OCI-LY7 (cell line): Measurements from ENCODE around the gene CREG2. TPM values are rescaled to one million over a fixed set of nuclear protein-coding genes. Genes with fewer than 3 reads are reported as not detected.

Source experiments
- BruUV-seq: library from RNA; stranded (reverse); fragments of 400-500 nt; replicated peaks from 2 replicates; lab custom pipeline; 2021; lab: Mats Ljungman, UMichigan
- CTCF ChIA-PET: fragments of 300-600 bp; sonication (Branson Sonifier 250); formaldehyde crosslinking; loops from one replicate; lab custom pipeline; 2022; ENCODE audit warnings: antibody characterized with exemption; ENCODE audit not compliant: unreplicated experiment; lab: Charles Lee
- POLR2A ChIA-PET: fragments of 300-600 bp; sonication (Branson Sonifier 250); formaldehyde crosslinking; loops from one replicate; lab custom pipeline; 2022; ENCODE audit warnings: antibody characterized with exemption; lab: Charles Lee
- DNase-seq: peaks from one replicate; pipeline ENCODE4 v3.0.0-alpha.2; 2015; ENCODE audit warnings: low spot score
- H2AFZ ChIP-seq: fragments of 200-600 bp; sonication (generic), shearing (Covaris generic); 2 replicates; pipeline ENCODE4 v1.6.1; 2014; ENCODE audit warnings: mild to moderate bottlenecking, antibody characterized with exemption, low read length, moderate library complexity
- H3K27ac ChIP-seq: fragments of 200-600 bp; sonication (generic); 2 replicates; pipeline ENCODE4 v1.5.1; 2014; ENCODE audit warnings: mixed run types, low read depth, mild to moderate bottlenecking, moderate library complexity, low read length, inconsistent platforms; ENCODE audit not compliant: poor library complexity, severe bottlenecking
- H3K36me3 ChIP-seq: fragments of 200-600 bp; sonication (generic); 2 replicates; pipeline ENCODE4 v1.6.1; 2014; ENCODE audit warnings: mild to moderate bottlenecking, antibody characterized with exemption, low read length, moderate library complexity, mixed read lengths; ENCODE audit not compliant: insufficient read depth
- H3K4me1 ChIP-seq: fragments of 200-600 bp; sonication (generic); 2 replicates; pipeline ENCODE4 v1.5.1; 2014; ENCODE audit warnings: mild to moderate bottlenecking, low read length; ENCODE audit not compliant: insufficient read depth, poor library complexity, severe bottlenecking
- H3K4me2 ChIP-seq: fragments of 200-600 bp; sonication (generic); 2 replicates; pipeline ENCODE4 v1.6.1; 2014; ENCODE audit warnings: mild to moderate bottlenecking, low read length
- H3K4me3 ChIP-seq: fragments of 200-600 bp; sonication (generic); 2 replicates; pipeline ENCODE4 v1.5.1; 2014; ENCODE audit warnings: mild to moderate bottlenecking, low read depth, low read length; ENCODE audit not compliant: poor library complexity, severe bottlenecking
- H3K79me2 ChIP-seq: fragments of 200-600 bp; sonication (generic); 2 replicates; pipeline ENCODE4 v1.6.1; 2016; ENCODE audit warnings: low read depth, mild to moderate bottlenecking, low read length, moderate library complexity, mixed read lengths; ENCODE audit not compliant: insufficient read depth
- H3K9me2 ChIP-seq: fragments of 200-600 bp; sonication (generic); 2 replicates; pipeline ENCODE4 v1.6.1; 2016; ENCODE audit warnings: mild to moderate bottlenecking, low read length, mixed read lengths; ENCODE audit not compliant: insufficient read depth
- H3K9me3 ChIP-seq: fragments of 200-600 bp; sonication (generic); 2 replicates; pipeline ENCODE4 v1.6.1; 2014; ENCODE audit warnings: mild to moderate bottlenecking, mixed run types, low read length, mixed read lengths
- H4K20me1 ChIP-seq: fragments of 200-600 bp; sonication (generic); 2 replicates; pipeline ENCODE4 v1.6.1; 2014; ENCODE audit warnings: mild to moderate bottlenecking, antibody characterized with exemption, low read length, moderate library complexity, mixed read lengths; ENCODE audit not compliant: insufficient read depth
- CTCF ChIP-seq: fragments of 200-600 bp; sonication (generic); conservative IDR thresholded peaks from 2 replicates; pipeline ENCODE4 v1.5.1; 2014; ENCODE audit warnings: mild to moderate bottlenecking, antibody characterized with exemption, low read length, moderate library complexity, mixed read lengths
- EZH2phosphoT487 ChIP-seq: fragments of 200-600 bp; sonication (generic); IDR thresholded peaks from 2 replicates; pipeline ENCODE4 v1.6.1; 2018; ENCODE audit warnings: low read depth, borderline replicate concordance, mild to moderate bottlenecking, mixed run types, antibody characterized with exemption, low read length, moderate library complexity, mixed read lengths
- intact Hi-C: fragments of 100-400 bp; cut with micrococcal nuclease; formaldehyde crosslinking; loops from one replicate; pipeline ENCODE4 v1.10.0; 2022; ENCODE audit not compliant: unreplicated experiment
- total RNA-seq, 2 experiments: library from RNA; depleted of rRNA in 1 of 2; stranded (reverse); fragments of >200 nt in 1 of 2; shearing (Covaris generic) in 1 of 2; gene quantifications; 2 replicates each; pipeline ENCODE4 v1.2.3, GENCODE V29; 2014 to 2022

The CREG2 gene
- total RNA-seq, 2 experiments from 2014 or later, result not detected

GRCh38 chr2:101433465-101433864, 46.2 kb upstream of the CREG2 start:
- no peak for DNase-seq
- Histone ChIP-seq H3K36me3 (no peaks in the 10 kb centered on the region), H4K20me1 (no peaks in the 10 kb centered on the region), H3K27ac (no peak overlapping the region), H3K9me2 (no peaks in the 10 kb centered on the region), H3K4me3 (no peak overlapping the region), H3K79me2 (no peaks in the 10 kb centered on the region), H2AFZ (no peak overlapping the region), H3K4me2 (no peak overlapping the region), H3K9me3 (no peaks in the 10 kb centered on the region), H3K4me1 (no peaks in the 10 kb centered on the region)
- intact Hi-C loops, result no loop called here
- ChIA-PET POLR2A (no interaction called here), CTCF (no interaction called here)
- TF ChIP-seq EZH2phosphoT487 (no peak), CTCF (no peak)
- BruUV-seq, result no TSS peak

GRCh38 chr2:101432411-101433181, 45.3 kb upstream of the CREG2 start:
- H3K4me1 ChIP-seq, result no peaks in the 10 kb centered on the region
- intact Hi-C loops, result no loop called here
- CTCF ChIA-PET, result no interaction called here
- no peak for TF ChIP-seq EZH2phosphoT487
- H3K9me3 ChIP-seq, result no peaks in the 10 kb centered on the region
- POLR2A ChIA-PET, result no interaction called here
- BruUV-seq, result no TSS peak
- no peak overlapping the region for H3K4me2 ChIP-seq
- no peaks in the 10 kb centered on the region for H3K9me2 ChIP-seq
- H3K27ac ChIP-seq, result no peak overlapping the region
- H2AFZ ChIP-seq, result no peak overlapping the region
- H3K4me3 ChIP-seq, result no peak overlapping the region
- no peaks in the 10 kb centered on the region for H3K36me3 ChIP-seq
- no peaks in the 10 kb centered on the region for H4K20me1 ChIP-seq
- no peak for DNase-seq
- H3K79me2 ChIP-seq, result no peaks in the 10 kb centered on the region

GRCh38 chr2:101431486-101431885, 44.2 kb upstream of the CREG2 start:
- Histone ChIP-seq H3K4me1 (no peaks in the 10 kb centered on the region), H3K9me3 (no peaks in the 10 kb centered on the region), H3K27ac (no peak overlapping the region), H3K4me3 (no peak overlapping the region), H2AFZ (no peak overlapping the region), H3K4me2 (no peak overlapping the region), H3K36me3 (no peaks in the 10 kb centered on the region), H3K9me2 (no peaks in the 10 kb centered on the region), H3K79me2 (no peaks in the 10 kb centered on the region), H4K20me1 (no peaks in the 10 kb centered on the region)
- BruUV-seq, result no TSS peak
- intact Hi-C loops, result no loop called here
- CTCF ChIA-PET, result no interaction called here
- POLR2A ChIA-PET, result no interaction called here
- TF ChIP-seq EZH2phosphoT487, result no peak
- TF ChIP-seq CTCF, result no peak
- no peak for DNase-seq
